K562 (cell line): ENCODE data around the gene CRAMP1. TPM values are rescaled to one million over a fixed set of nuclear protein-coding genes. Genes with fewer than 3 reads are reported as not detected.

ENCODE experiments used
- ATAC-seq: fragments of 200-7000 bp; cut with Tn5 transposase; 3 replicates; pipeline ENCODE4 v1.9.1; 2020; ENCODE audit warnings: moderate library complexity
- BruUV-seq: library from RNA; stranded (reverse); fragments of 400-500 nt; replicated peaks from 2 replicates; lab custom pipeline; 2021; lab: Mats Ljungman, UMichigan
- CTCF ChIA-PET: fragments of 300-600 bp; formaldehyde crosslinking; extraction: SDS; loops from one replicate; lab custom pipeline; 2021; ENCODE audit warnings: low intra/inter-chr PET ratio; lab: Yijun Ruan, JAX
- POLR2A ChIA-PET: fragments of 300-600, 350-650 bp; sonication (Branson Sonifier 250); formaldehyde crosslinking; extraction: SDS; loops from one replicate; lab custom pipeline; 2021; ENCODE audit warnings: antibody characterized with exemption, inconsistent platforms; lab: Yijun Ruan, JAX
- DNase-seq, 4 experiments: peaks; one replicate each; pipeline versions ENCODE4 v3.0.0 to v3.0.0-alpha.2; 2011 to 2018; ENCODE audit warnings: low spot score in 3 of 4, mixed read lengths in 3 of 4; ENCODE audit errors: extremely low read depth in 1 of 4
- FAIRE-seq: peaks from 2 replicates; lab custom pipeline; 2011; peaks lifted over from hg19 to GRCh38; lab: Jason Lieb, UNC
- H2AFZ ChIP-seq: 2 replicates; pipeline ENCODE4 v1.6.0; 2011; ENCODE audit warnings: low read depth, low read length, control low read depth, inconsistent platforms
- H3K27ac ChIP-seq: fragments of 200-600 bp; 3 replicates; pipeline ENCODE4 v1.8.0; 2011; ENCODE audit warnings: low read depth, mild to moderate bottlenecking, control low read depth, inconsistent platforms, low read length, moderate library complexity, mixed read lengths; ENCODE audit errors: extremely low read depth
- H3K27me3 ChIP-seq, 2 experiments: fragments of 300-600 bp in 1 of 2; 2 replicates in 1 of 2; 3 replicates in 1 of 2; pipeline versions ENCODE4 v1.6.0 to v1.8.0; 2011; ENCODE audit warnings: inconsistent platforms in 2 of 2, low read length in 2 of 2, mild to moderate bottlenecking in 1 of 2, mixed read lengths in 1 of 2, moderate library complexity in 1 of 2; ENCODE audit not compliant: control insufficient read depth in 2 of 2, insufficient read depth in 2 of 2
- H3K36me3 ChIP-seq: fragments of 300-600 bp; 3 replicates; pipeline ENCODE4 v1.8.0; 2011; ENCODE audit warnings: mild to moderate bottlenecking, low read length, inconsistent platforms; ENCODE audit not compliant: control insufficient read depth, insufficient read depth
- H3K4me1 ChIP-seq, 2 experiments: fragments of 200-600 bp in 1 of 2; replicated peaks in 1 of 2; 2 replicates in 1 of 2; 3 replicates in 1 of 2; pipeline versions ENCODE4 v1.5.1 to v1.8.0; 2011; ENCODE audit warnings: inconsistent platforms in 2 of 2, low read length in 2 of 2, mild to moderate bottlenecking in 1 of 2, mixed read lengths in 1 of 2, moderate library complexity in 1 of 2; ENCODE audit not compliant: control insufficient read depth in 2 of 2, insufficient read depth in 2 of 2
- H3K4me2 ChIP-seq: 2 replicates; pipeline ENCODE4 v1.6.1; 2011; ENCODE audit warnings: low read length, control low read depth, inconsistent platforms, mixed read lengths; ENCODE audit not compliant: insufficient read depth
- H3K4me3 ChIP-seq: fragments of 200-600 bp; sonication (generic), shearing (Covaris generic); 2 replicates; pipeline ENCODE4 v1.5.1; 2016; ENCODE audit warnings: control low read depth, inconsistent platforms
- H3K79me2 ChIP-seq: fragments of 200-600 bp; 3 replicates; pipeline ENCODE4 v1.8.0; 2011; ENCODE audit warnings: low read length, inconsistent platforms; ENCODE audit not compliant: control insufficient read depth, insufficient read depth
- H3K9ac ChIP-seq, 2 experiments: 2 replicates each; pipeline versions ENCODE4 v1.6.0 to v1.6.1; 2011; ENCODE audit warnings: low read depth in 2 of 2, low read length in 2 of 2, control low read depth in 1 of 2, inconsistent platforms in 1 of 2, mild to moderate bottlenecking in 1 of 2, mixed read lengths in 1 of 2; ENCODE audit not compliant: insufficient read depth in 1 of 2
- H3K9me1 ChIP-seq: one replicate; pipeline ENCODE4 v1.6.0; 2011; ENCODE audit warnings: inconsistent platforms, mild to moderate bottlenecking, low read length, moderate library complexity; ENCODE audit not compliant: control insufficient read depth, insufficient read depth
- H3K9me3 ChIP-seq: replicated peaks from 2 replicates; pipeline ENCODE4 v1.5.1; 2011; ENCODE audit warnings: low read depth, low read length, inconsistent platforms; ENCODE audit not compliant: control insufficient read depth, insufficient read depth
- H4K20me1 ChIP-seq: replicated peaks from 2 replicates; pipeline ENCODE4 v1.6.1; 2011; ENCODE audit warnings: low read length, inconsistent platforms, mixed read lengths; ENCODE audit not compliant: control insufficient read depth, insufficient read depth
- ZBTB40 ChIP-seq, 2 experiments: fragments of 450-650 bp in 1 of 2; sonication (generic) in 1 of 2; formaldehyde crosslinking in 1 of 2; IDR thresholded peaks; 2 replicates each; pipeline versions ENCODE4 v1.7.1 to v1.9.0; 2016 to 2022; ENCODE audit warnings: inconsistent platforms in 1 of 2, mild to moderate bottlenecking in 1 of 2, missing genetic modification reagents in 1 of 2
- ZC3H8 ChIP-seq: fragments of 450-650 bp; IDR thresholded peaks from 2 replicates; pipeline ENCODE4 v1.6.1; 2017
- WGBS: fragments of 100-300 bp; shearing (Covaris generic); methylation state at CpG from one replicate; pipeline ENCODE4 v1.1.6; 2016; ENCODE audit warnings: low coverage, mixed read lengths; ENCODE audit not compliant: insufficient coverage; ENCODE audit errors: missing lambda C conversion rate; 5-methylcytosine and 5-hydroxymethylcytosine counted together
- in situ Hi-C: fragments of 300-500 bp; cut with MboI; formaldehyde crosslinking; loops from 4 replicates; pipeline ENCODE4 v1.15.0; 2018; ENCODE audit warnings: inconsistent platforms, mixed read lengths
- intact Hi-C: fragments of 100-400 bp; cut with micrococcal nuclease; formaldehyde crosslinking; loops from 2 replicates; pipeline ENCODE4 v1.14.2; 2022
- polyA plus RNA-seq, 8 experiments: library from polyadenylated mRNA; depleted of rRNA in 4 of 8; stranded (reverse) in 5 of 8; unstranded in 3 of 8; fragments of >200 nt; fragmentation: Nextera tagmentation in 2 of 8; fragmentation: Illumina TruSeq in 1 of 8; extraction: Ambion mirVana in 2 of 8; extraction: Trizol in 1 of 8; gene quantifications; 2 replicates each; pipeline versions ENCODE4 v1.2.1 to v1.2.3, GENCODE V29; 2011 to 2014; ENCODE audit warnings: inconsistent platforms in 1 of 8, missing spikeins in 1 of 8
- total RNA-seq, 7 experiments: library from RNA; depleted of rRNA in 6 of 7; stranded (reverse); fragments of >200 nt in 6 of 7; fragmentation: Illumina TruSeq in 2 of 7; extraction: Trizol in 2 of 7; gene quantifications; 2 replicates each; pipeline versions ENCODE4 v1.2.1 to v1.2.3, GENCODE V29; 2011 to 2021; ENCODE audit warnings: low replicate concordance in 1 of 7

The CRAMP1 gene
- total and polyA plus RNA-seq, 9 of the 15 experiments (the other 6 are each of a cell fraction or from before 2014, with no cell fraction given) = 0.52 to 20.8 (median 7.5) TPM

- Histone ChIP-seq H3K27me3 (no peaks in the 10 kb centered on the region), H3K36me3 (no peaks in the 10 kb centered on the region), H3K4me1 (peaks cover 0 to 8% of the 10 kb centered on the region in 2 experiments; a peak in 1 of 5 replicates), H3K27ac (no peak overlapping the region), H3K9ac (no peak overlapping the region), H3K4me3 (no peak overlapping the region), H4K20me1 (no peaks in the 10 kb centered on the region), H3K4me2 (no peak overlapping the region), H3K79me2 (no peaks in the 10 kb centered on the region), H3K9me3 (no peaks in the 10 kb centered on the region), H3K9me1 (no peaks in the 10 kb centered on the region), H2AFZ (no peak overlapping the region)
- ChIA-PET POLR2A (no interaction called here), CTCF (no interaction called here)
- ATAC-seq (no peak), FAIRE-seq (no peak), DNase-seq (no peak)
- intact Hi-C loops = no loop called here
- in situ Hi-C loops = no loop called here
- TF ChIP-seq ZBTB40 (IDR thresholded peaks at IDR 0.05) (no peak), ZBTB40 (CRISPR knock-in tag; IDR thresholded peaks at IDR 0.05) (0 out of 2 replicates have a peak, but pooled peaks have one; percentile 17), ZC3H8 (no peak)
- WGBS = 40% methylated on average over 6 of the region's 6 CpGs
- BruUV-seq = no TSS peak
Measured at GRCh38 chr16:1580956-1581355, 31.2 kb upstream of the CRAMP1 start.
